GM18873 (cell line): ENCODE data around the gene RAD51.

Experiments
- ATAC-seq: cut with Tn5 transposase; IDR thresholded peaks from one replicate; pipeline ENCODE4 v1.9.1; 2021; ENCODE audit warnings: mild to moderate bottlenecking, moderate library complexity, moderate number of reproducible peaks; ENCODE audit not compliant: unreplicated experiment, low FRiP score

RAD51 gene

DNA sequence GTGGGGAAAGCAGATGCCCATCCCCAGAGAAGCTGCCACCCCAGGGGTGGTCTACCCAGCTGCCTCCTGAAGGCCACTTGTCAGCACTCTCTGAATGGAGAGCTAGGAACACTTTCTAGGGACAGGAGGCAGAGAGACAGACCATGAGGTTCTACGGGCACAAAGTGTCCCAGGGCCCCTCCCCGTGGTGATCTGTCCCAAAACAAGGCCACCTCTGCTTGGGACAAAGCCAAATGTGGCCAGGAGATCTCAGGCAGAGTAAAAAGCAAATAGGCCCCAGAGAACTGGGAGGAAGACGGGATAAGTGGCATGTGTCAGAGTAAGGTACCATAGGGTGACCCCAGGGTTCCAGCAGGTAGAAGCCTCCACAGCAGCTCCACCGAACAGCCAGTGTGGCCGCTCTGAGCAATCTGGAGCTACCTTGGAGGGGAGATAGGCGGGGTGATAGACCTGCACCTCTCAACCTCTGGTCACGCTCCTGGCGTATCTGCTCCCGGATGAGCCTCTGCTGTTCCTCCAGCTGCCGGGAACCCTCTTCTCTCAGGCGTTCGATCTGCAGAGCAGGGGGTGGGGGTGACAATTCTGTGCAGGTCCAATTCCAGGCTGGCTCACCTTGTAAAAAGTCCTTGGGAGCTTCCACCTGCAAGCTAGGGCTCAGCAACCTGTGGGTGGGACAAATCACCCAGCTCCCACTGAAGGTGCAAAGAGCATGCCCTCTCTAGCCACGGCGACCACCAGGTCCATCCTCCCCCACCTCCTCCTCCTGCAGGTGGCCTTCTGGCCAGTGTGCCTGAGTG, 81.0 kb downstream of the RAD51 start:
- no peak for ATAC-seq

DNA sequence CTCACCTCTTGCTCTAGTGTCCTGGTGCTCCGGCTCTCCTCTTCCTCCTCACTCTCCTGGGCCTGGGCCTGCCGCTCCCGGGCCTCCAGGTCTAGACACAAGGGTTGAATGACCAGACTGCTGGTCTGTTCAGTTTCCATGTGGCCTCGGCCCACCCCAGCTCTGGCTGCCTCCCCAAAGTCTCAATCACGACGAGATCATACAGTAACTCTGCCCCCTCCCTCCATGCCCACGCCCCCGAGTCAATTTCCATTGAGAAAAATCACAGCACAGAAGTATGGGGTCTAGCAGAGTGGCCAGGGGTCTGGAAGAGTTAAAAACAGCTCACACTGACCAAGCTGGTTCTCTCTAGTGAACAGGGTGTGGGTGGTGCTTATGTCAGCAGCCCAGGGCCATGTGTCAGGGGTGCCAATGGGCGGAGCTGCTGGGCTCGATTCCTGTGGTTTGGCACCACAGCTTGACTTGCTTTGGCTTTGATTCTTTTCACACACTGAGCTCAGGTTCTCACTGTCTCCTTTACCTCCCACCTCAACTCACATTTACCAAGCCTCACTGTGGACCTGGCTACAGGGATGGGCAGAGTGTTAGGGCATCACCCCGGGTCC, 81.7 kb downstream of the RAD51 start:
- ATAC-seq, result no peak
